ENCODE results near the gene FASTKD3.

FASTKD3 gene

GRCh38 chr5:7814816-7815215 is 54.0 kb downstream of the FASTKD3 start:
- no peak for TF ChIP-seq ZNF274 (IDR thresholded peaks at IDR 0.05; ENCODE audit: low read depth, low read length)
- no peak overlapping the region for H3K4me3 ChIP-seq (ENCODE audit: low read length)

DNA sequence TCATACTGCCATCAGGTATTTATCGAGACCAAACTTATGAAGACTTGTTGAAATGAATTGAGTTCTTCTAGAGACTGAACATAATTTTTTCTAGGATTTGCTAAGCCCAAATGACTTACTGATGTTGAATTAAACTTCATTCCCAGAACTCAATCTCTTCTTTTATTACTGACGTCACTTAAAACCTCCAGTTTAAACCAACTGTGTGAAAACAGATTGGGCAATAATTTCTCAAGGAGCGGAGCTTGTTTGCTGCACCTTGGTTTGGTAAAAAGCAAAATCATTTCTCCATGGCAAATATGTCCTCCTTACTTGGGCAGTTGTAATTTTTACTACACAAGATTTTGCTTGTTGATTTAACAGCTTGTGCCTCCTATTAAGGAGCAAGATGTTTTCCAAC is 55.3 kb downstream of the FASTKD3 start:
- TF ChIP-seq ZNF274 (IDR thresholded peaks at IDR 0.05; ENCODE audit: low read depth, low read length) = no peak

GRCh38 chr5:7813007-7813406 is 55.8 kb downstream of the FASTKD3 start:
- H3K4me3 ChIP-seq (ENCODE audit: low read length) = no peak overlapping the region
- TF ChIP-seq ZNF274 (IDR thresholded peaks at IDR 0.05; ENCODE audit: low read depth, low read length) = no peak

More for the DNA sequence above, 55.3 kb downstream of the FASTKD3 start:
- H3K4me3 ChIP-seq (ENCODE audit: low read length) = no peak overlapping the region

DNA sequence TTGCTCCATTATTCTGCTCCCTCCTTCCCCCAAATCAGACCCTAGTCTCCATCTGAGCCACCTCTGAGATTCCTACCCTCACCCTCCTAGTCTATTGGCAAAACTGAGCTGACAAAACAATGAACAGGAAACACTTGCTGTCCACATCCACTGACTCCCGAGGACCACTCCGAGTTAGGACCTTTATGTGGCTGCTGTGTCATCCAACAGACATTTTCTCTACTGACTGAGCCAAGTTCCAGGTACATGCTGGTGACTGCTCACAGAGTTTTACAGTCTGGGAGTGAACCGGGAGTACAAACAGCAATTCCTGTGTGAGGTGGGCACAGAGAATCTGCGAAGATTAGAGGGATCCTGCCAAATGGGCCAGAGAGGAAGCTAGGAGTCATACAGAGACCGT is 57.1 kb downstream of the FASTKD3 start:
- no peak overlapping the region for H3K4me3 ChIP-seq (ENCODE audit: low read length)
- no peak for TF ChIP-seq ZNF274 (IDR thresholded peaks at IDR 0.05; ENCODE audit: low read depth, low read length)
